WI38 (cell line): Measurements from ENCODE around the gene CDKL4.
"Not testable (repeated sequence)": the region's sequence is repeated elsewhere in the genome, so short reads cannot be mapped to it uniquely, and the experiment has no call there.

Source experiments
- H3K4me3 ChIP-seq: 2 replicates; pipeline ENCODE4 v1.5.1; 2011; ENCODE audit warnings: low read depth, mild to moderate bottlenecking, control low read depth, low read length
- TF ChIP-seq, protein P1 (sequence below): IDR thresholded peaks from 2 replicates; pipeline ENCODE4 v1.5.1; 2012; ENCODE audit warnings: low read depth, mild to moderate bottlenecking, control low read depth, low read length

Gene CDKL4

DNA sequence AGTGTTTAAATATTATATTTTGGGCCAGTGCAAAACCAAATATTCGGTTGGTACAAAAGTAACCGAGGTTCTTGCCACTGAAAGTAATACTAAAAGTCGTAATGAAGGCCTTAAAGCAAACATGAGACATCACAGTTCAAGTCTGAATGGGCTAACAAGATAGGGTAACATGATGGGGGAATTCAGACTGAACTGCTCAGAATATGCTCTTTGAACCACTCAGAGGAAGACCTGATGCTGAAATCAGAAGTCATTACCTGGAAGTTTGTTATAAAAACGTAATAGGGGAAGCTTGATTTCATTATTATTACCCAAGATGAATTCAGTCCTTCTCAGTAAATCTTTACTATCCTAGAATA lies 26.6 kb downstream of the CDKL4 start:
- H3K4me3 ChIP-seq: no peak overlapping the region
- TF ChIP-seq, protein P1, sequence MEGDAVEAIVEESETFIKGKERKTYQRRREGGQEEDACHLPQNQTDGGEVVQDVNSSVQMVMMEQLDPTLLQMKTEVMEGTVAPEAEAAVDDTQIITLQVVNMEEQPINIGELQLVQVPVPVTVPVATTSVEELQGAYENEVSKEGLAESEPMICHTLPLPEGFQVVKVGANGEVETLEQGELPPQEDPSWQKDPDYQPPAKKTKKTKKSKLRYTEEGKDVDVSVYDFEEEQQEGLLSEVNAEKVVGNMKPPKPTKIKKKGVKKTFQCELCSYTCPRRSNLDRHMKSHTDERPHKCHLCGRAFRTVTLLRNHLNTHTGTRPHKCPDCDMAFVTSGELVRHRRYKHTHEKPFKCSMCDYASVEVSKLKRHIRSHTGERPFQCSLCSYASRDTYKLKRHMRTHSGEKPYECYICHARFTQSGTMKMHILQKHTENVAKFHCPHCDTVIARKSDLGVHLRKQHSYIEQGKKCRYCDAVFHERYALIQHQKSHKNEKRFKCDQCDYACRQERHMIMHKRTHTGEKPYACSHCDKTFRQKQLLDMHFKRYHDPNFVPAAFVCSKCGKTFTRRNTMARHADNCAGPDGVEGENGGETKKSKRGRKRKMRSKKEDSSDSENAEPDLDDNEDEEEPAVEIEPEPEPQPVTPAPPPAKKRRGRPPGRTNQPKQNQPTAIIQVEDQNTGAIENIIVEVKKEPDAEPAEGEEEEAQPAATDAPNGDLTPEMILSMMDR: no peak

DNA sequence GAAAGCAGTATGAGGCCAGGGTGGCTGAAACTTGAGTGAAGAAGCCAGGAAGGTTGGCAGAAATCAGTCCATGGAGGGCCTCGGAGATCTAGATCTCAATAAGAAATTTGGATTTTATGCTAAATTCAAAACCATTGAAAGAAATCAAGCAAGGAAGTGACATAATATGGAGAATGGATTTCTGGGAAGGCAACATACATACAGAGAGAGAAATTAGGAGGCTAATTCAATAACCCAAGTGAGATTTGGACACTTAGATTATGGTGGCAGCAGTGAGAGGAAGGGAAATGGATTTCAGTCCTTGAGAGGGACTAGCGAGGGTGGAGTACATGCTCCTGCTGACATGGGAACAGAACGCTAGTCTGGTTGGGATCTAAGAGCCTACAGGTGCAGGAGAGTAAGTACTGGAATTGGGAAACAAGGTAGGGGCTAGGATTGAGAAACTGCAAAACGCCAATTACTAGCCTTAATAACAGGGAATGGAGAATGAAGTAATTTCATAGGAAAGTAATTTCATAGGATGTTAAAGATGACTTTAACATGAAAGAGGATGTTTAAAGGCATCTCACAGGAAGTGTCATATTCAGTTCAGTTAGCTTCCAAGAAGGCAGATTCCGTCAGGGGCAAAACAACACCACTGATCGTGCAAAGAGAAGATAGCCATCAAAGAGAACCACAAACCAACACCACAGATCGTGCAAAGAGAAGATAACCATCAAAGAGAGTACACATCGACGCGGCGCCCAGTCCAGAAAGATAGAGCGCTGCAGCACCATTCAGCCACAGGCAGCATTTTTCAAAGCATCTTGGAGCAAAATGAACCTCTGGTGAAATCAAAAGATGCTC lies 27.2 kb downstream of the CDKL4 start:
- TF ChIP-seq, protein P1: no peak
- H3K4me3 ChIP-seq: no peak overlapping the region

DNA sequence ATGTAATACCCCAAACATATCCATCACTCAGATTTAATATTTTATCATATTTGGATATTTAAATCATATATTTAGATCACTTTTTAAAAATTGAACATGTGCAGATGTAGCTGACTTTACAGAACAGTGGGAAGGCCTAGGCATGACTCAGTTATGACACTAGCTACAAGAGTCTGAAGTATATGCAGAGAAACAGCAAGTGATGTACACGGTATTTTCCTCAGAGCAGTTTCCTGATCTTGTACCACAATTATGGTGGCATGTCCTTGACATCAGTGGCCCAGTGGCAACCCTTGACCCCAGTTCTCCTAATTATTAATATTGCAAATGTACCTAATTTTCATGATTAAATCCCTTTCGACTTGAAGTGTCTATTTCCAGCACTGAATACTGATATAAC lies 28.2 kb downstream of the CDKL4 start:
- TF ChIP-seq, protein P1: no peak
- H3K4me3 ChIP-seq: no peak overlapping the region

DNA sequence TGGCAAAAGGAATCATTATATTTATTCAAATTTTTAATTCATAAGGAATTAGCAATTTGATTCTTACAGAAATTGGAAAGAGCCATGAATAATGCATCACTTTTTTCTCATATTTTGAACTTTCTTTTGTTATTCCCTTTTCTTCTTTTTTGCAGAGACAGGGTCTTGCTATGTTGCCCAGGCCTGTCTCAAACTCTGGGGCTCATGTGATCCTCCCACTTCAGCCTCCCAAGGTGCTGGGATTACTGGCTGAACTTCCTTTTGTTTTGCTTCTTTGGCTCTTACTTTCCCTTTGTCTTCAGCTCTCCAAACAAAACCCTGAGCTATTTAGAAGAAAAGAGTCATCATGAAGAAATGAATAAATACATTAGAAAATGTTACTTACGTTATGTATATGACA lies 30.8 kb downstream of the CDKL4 start:
- TF ChIP-seq, protein P1: no peak
- no peak overlapping the region for H3K4me3 ChIP-seq

DNA sequence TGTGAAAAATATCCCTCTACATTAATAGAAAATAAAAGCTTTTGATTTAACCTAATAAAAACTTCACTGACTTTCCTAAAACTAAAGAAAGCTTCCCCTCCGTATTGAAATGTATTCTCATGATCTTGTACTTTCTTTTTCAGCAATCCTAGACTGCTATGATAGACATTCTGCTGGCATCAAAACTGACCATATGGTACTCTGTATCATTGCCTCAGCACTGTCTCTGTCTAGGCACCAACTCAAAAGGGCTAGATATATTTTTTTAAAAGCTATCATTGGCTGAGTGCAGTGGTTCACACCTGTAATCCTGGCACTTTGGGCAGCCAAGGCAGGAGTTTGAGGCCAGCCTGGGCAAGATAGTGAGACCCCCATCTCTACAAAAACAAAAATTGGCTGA lies 32.9 kb downstream of the CDKL4 start:
- no peak overlapping the region for H3K4me3 ChIP-seq
- TF ChIP-seq, protein P1: no peak

DNA sequence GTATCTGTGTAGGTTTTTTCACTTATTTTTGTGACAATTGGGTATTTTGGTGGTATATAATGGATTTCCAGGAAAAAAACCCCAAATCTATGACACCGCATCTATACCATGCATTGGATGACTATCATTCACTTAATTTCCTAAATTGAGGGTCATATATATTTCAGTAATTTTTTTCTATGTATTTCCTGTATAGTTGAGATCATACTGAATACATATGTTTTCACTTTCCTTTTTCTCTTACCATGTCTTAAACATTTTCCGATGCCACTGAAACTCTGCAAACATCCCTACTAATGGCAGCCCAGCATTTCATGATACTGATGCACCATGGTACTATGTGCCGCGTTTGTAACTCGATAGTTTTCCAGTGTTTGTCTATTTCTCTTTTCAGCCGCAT lies 40.4 kb downstream of the CDKL4 start:
- TF ChIP-seq, protein P1: no peak
- H3K4me3 ChIP-seq: no peak overlapping the region

DNA sequence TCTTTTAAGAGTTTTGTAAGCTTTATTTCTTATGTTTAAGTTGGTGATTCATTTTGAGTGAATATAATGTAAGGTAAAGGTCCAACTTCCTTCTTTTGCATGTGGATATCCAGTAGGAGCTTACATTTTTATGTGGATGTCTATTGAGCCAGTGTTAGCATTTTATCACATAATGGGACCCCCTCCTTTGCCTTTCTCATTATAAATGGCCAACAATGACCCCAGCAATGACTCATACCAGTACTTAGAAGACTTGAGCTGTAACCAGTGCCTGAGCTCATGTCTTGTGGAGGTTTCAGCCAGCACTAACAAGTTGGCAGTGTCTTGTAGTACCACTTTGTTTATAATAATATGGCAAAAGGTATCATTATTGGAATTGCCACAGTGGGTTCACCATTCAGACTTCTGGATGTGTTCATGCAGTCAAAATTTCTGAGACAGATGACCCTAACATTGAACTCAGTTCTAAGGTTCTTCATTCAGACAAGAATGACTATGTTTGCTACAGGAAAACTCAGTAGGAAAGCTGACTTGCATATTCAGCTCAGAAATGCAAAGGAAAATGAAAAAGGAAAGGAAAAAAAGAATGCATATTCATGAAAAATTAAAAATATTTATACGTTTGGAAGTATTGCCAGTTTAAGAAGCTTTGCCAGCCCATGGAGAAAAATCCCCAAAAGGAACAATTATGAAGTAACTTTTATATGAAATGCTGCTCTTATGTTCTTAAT lies 41.0 kb downstream of the CDKL4 start:
- no peak overlapping the region for H3K4me3 ChIP-seq
- TF ChIP-seq, protein P1: no peak

DNA sequence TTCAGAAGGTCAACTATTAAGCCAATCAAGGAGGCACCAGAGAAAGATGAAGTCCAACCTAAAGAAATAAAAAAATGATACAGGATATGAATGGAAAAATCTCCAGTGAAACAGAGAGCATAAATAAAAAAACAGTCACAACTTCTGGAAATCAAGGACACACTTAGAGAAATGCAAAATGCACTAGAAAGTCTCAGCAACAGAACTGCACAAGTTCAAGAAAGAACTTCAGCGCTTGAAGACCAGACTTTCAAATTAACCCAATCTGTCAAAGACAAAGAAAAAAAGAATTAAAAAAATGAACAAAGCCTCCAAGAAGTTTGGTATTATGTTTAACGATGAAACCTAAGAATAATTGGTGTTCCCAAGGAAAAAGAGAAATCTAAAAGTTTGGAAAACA lies 46.8 kb downstream of the CDKL4 start:
- H3K4me3 ChIP-seq: not testable (repeated sequence)
